ENCODE measurements around the gene ATF4.

- TF ChIP-seq CTCF (IDR thresholded peaks at IDR 0.05; ENCODE audit: low read depth, low read length) (no peak), MAX (IDR thresholded peaks at IDR 0.05; ENCODE audit: low read depth, low read length) (no peak)
Measured at GRCh38 chr22:39535831-39536449, 15.6 kb downstream of the ATF4 start.

All from NB4 (cell line).